GM15510 (cell line): ENCODE measurements around the gene HENMT1.

Experiments
- POLR2A ChIP-seq: IDR thresholded peaks from 3 replicates; pipeline ENCODE4 v1.6.1; 2011; ENCODE audit warnings: borderline replicate concordance; ENCODE audit not compliant: insufficient read length; ENCODE audit errors: extremely low read depth

Gene HENMT1

GRCh38 chr1:108686614-108687313 is 25.9 kb upstream of the HENMT1 start:
- no peak for TF ChIP-seq POLR2A

- TF ChIP-seq POLR2A: no peak
Measured at GRCh38 chr1:108685529-108685928, 24.6 kb upstream of the HENMT1 start.

GRCh38 chr1:108679586-108680213 is 18.8 kb upstream of the HENMT1 start:
- TF ChIP-seq POLR2A: no peak

GRCh38 chr1:108678706-108679105 is 17.8 kb upstream of the HENMT1 start:
- TF ChIP-seq POLR2A: no peak

- no peak for TF ChIP-seq POLR2A
Measured at GRCh38 chr1:108671143-108671542, 10.2 kb upstream of the HENMT1 start.

GRCh38 chr1:108670131-108670773 is 9.4 kb upstream of the HENMT1 start:
- no peak for TF ChIP-seq POLR2A

- no peak for TF ChIP-seq POLR2A
Measured at GRCh38 chr1:108669679-108670078, 8.8 kb upstream of the HENMT1 start.

- no peak for TF ChIP-seq POLR2A
Measured at GRCh38 chr1:108668777-108669176, 7.9 kb upstream of the HENMT1 start.

- no peak for TF ChIP-seq POLR2A
Measured at GRCh38 chr1:108665771-108666170, 4.9 kb upstream of the HENMT1 start.

GRCh38 chr1:108665067-108665466 is 4.2 kb upstream of the HENMT1 start:
- TF ChIP-seq POLR2A: no peak

- no peak for TF ChIP-seq POLR2A
Measured at GRCh38 chr1:108664481-108664880, 3.6 kb upstream of the HENMT1 start.

- TF ChIP-seq POLR2A: no peak
Measured at GRCh38 chr1:108663074-108663473, 2.2 kb upstream of the HENMT1 start.

GRCh38 chr1:108657356-108658080 is 3.4 kb downstream of the HENMT1 start:
- no peak for TF ChIP-seq POLR2A

GRCh38 chr1:108653431-108654105 is 7.3 kb downstream of the HENMT1 start:
- no peak for TF ChIP-seq POLR2A

GRCh38 chr1:108646648-108647269 is 14.1 kb downstream of the HENMT1 start:
- TF ChIP-seq POLR2A: no peak

GRCh38 chr1:108646265-108646647 is 14.6 kb downstream of the HENMT1 start:
- TF ChIP-seq POLR2A: no peak
